Nephron (organoid): ENCODE measurements around the gene EGFR.

ENCODE experiments used
- H3K27ac Mint-ChIP-seq, 3 experiments: 2 replicates each; pipeline ENCODE4 v1.8.0; 2020; ENCODE audit warnings: mixed read lengths in 3 of 3, mild to moderate bottlenecking in 2 of 3, moderate library complexity in 1 of 3
- H3K27me3 Mint-ChIP-seq: 2 replicates; pipeline ENCODE4 v1.8.0; 2021; ENCODE audit warnings: low read depth, mild to moderate bottlenecking, moderate library complexity, mixed read lengths
- H3K36me3 Mint-ChIP-seq: 2 replicates; pipeline ENCODE4 v1.8.0; 2020; ENCODE audit warnings: low read depth, mixed read lengths
- H3K4me1 Mint-ChIP-seq: 2 replicates; pipeline ENCODE4 v1.8.0; 2020; ENCODE audit warnings: mixed read lengths
- H3K4me3 Mint-ChIP-seq, 3 experiments: 2 replicates each; pipeline ENCODE4 v1.8.0; 2020; ENCODE audit warnings: mild to moderate bottlenecking in 3 of 3, mixed read lengths in 3 of 3, moderate library complexity in 2 of 3
- H3K9me3 Mint-ChIP-seq: 2 replicates; pipeline ENCODE4 v1.8.0; 2020; ENCODE audit warnings: mixed read lengths
- CTCF ChIP-seq, 3 experiments: fragments of 200-600 bp; sonication (generic); IDR thresholded peaks; one replicate each; pipeline ENCODE4 v1.5.0; 2021; ENCODE audit warnings: antibody characterized with exemption in 3 of 3; ENCODE audit not compliant: unreplicated experiment in 3 of 3

EGFR gene

GRCh38 chr7:55085511-55086412, 66.9 kb downstream of the EGFR start:
- H3K4me1 Mint-ChIP-seq, result peaks cover 68% of the 10 kb centered on the region
- peak overlapping the region; percentile 2 to 58 (median 11) for H3K4me3 Mint-ChIP-seq
- TF ChIP-seq CTCF (IDR thresholded peaks at IDR 0.05; ENCODE audit: unreplicated experiment in 3 of 3), result no peak
- H3K27me3 Mint-ChIP-seq, result no peaks in the 10 kb centered on the region
- no peaks in the 10 kb centered on the region for H3K9me3 Mint-ChIP-seq
- no peaks in the 10 kb centered on the region for H3K36me3 Mint-ChIP-seq
- peak overlapping the region; percentile 94 to 98 (median 96) for H3K27ac Mint-ChIP-seq

- no peaks in the 10 kb centered on the region for H3K27me3 Mint-ChIP-seq
- H3K36me3 Mint-ChIP-seq, result no peaks in the 10 kb centered on the region
- peak overlapping the region; percentile 94 to 98 (median 96) for H3K27ac Mint-ChIP-seq
- H3K4me3 Mint-ChIP-seq, result peak overlapping the region; percentile 44 to 64 (median 56)
- H3K4me1 Mint-ChIP-seq, result peaks cover 74% of the 10 kb centered on the region
- no peaks in the 10 kb centered on the region for H3K9me3 Mint-ChIP-seq
- TF ChIP-seq CTCF (IDR thresholded peaks at IDR 0.05; ENCODE audit: unreplicated experiment in 3 of 3), result no peak
Measured at GRCh38 chr7:55086413-55087201, 67.8 kb downstream of the EGFR start.

DNA sequence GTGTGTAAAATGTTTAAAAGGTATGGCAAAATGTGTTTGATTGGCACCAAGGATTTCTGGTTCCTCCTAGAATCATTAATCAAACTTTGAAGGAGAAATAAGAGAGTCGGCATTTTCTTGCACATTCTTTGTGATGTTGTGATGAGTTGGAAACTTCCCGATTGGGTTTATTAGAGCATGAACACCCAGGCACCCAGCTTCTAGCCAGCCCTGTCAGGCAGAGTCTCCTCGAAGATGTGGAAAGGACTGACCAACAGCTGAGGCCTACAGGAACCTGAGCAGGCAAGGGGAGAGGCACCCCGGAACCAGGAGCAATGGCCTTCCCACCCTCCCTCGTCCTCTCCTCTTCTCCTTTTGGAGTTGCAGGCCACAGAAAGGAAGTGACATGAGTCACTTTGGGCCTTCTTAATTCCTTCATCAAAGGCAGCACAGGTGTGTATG, 68.7 kb downstream of the EGFR start:
- Mint-ChIP-seq H3K9me3 (no peaks in the 10 kb centered on the region), H3K27ac (peak overlapping the region; percentile 94 to 98 (median 96)), H3K4me1 (peaks cover 77% of the 10 kb centered on the region), H3K36me3 (no peaks in the 10 kb centered on the region), H3K4me3 (peak overlapping the region in 1 of 3 experiments; percentile 17), H3K27me3 (no peaks in the 10 kb centered on the region)
- TF ChIP-seq CTCF (IDR thresholded peaks at IDR 0.05; ENCODE audit: unreplicated experiment in 3 of 3), result no peak

DNA sequence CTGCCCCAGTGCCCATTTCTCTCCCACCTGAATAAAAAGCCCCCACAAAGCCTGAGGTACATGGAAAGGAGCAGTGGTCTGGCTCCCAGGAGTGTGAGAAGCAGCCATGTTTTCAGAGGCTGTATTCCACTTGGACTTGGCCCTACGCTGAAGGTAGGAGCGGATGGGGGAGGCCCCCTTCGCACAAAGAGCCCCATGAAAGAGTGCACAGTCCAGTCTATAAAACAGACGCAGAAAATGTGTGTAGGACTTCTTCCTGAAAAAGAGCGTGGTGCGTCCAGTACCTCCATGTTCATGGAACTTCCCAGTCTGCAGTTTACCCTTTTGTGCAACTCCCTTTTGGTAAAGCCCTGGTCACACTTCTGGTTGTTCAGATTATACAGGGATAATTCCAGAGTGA, 69.3 kb downstream of the EGFR start:
- Mint-ChIP-seq H3K27ac (peak overlapping the region; percentile 94 to 98 (median 96)), H3K9me3 (no peaks in the 10 kb centered on the region), H3K27me3 (no peaks in the 10 kb centered on the region), H3K4me3 (no peak overlapping the region), H3K4me1 (peaks cover 78% of the 10 kb centered on the region), H3K36me3 (no peaks in the 10 kb centered on the region)
- no peak for TF ChIP-seq CTCF (IDR thresholded peaks at IDR 0.05; ENCODE audit: unreplicated experiment in 3 of 3)

DNA sequence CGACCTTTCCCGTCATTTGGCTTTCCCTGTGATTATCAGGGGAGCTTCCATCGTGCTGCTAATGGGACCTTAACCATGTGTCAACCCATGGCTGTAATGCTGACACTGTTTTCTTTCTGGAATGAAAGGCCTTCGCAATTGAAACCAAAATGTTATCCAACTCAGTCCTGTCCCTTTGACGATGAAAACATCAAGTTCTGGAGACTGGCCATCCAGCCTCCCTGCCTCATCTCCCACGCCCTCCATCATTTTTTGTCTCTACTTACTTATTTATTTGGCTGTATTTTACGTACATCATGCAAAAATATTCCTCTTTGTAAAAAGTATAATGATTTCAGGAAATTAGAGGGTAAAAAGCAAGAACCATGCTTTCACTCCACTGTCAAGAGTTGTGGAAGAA, 69.8 kb downstream of the EGFR start:
- Mint-ChIP-seq H3K27me3 (no peaks in the 10 kb centered on the region), H3K4me1 (peaks cover 81% of the 10 kb centered on the region), H3K9me3 (no peaks in the 10 kb centered on the region), H3K4me3 (peak overlapping the region in 1 of 3 experiments; percentile 3), H3K27ac (peak overlapping the region; percentile 94 to 98 (median 96)), H3K36me3 (no peaks in the 10 kb centered on the region)
- no peak for TF ChIP-seq CTCF (IDR thresholded peaks at IDR 0.05; ENCODE audit: unreplicated experiment in 3 of 3)
